AG09319 (cell line): ENCODE data around the gene TGFBRAP1.

Source experiments
- DNase-seq: peaks from one replicate; pipeline ENCODE4 v3.0.0-alpha.2; 2010; ENCODE audit warnings: low read depth; ENCODE audit errors: extremely low read depth
- CTCF ChIP-seq: IDR thresholded peaks from 2 replicates; pipeline ENCODE4 v1.5.1; 2011; ENCODE audit warnings: low read depth, mild to moderate bottlenecking, inconsistent platforms, low read length, moderate library complexity

TGFBRAP1 gene

DNA sequence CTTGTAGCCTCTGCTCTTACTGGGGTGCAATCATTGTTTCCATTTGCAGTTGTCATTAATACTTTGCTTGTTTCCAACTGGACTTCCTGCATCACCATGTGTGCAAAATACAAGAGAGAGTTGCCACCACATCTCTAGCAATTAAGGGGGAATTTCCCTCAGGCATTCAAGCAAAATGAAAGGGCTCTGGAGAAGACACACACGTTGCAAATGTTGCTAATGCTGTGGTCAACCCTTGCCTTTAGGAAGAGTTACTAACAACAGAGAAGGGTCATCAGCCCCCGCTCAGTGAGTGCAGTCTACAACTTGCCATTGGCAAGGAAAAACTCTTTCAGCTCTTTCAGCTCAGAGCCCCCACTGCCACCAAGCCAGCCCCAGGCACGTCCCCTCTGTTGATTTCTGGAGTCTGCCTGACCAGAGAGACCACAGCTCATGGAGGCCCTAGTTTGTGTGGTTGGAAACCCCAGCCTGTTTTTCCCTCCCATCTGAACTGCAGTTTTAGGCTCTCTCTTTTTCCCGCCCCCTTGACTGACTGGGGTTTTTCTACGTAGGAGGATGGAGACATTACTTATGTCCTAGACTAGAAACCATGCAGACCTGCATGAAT is 113.8 kb downstream of the TGFBRAP1 start:
- no peak for TF ChIP-seq CTCF
- no peak for DNase-seq
